C4-2B (cell line): ENCODE measurements around the gene ANKRD44.

ENCODE experiments used
- ZFX ChIP-seq: fragments of 450-650 bp; IDR thresholded peaks from 2 replicates; pipeline ENCODE4 v1.6.1; 2017
- TF ChIP-seq, protein P1 (sequence below): fragments of 450-650 bp; conservative IDR thresholded peaks from 2 replicates; pipeline ENCODE4 v1.5.1; 2017; ENCODE audit warnings: mild to moderate bottlenecking

DNA sequence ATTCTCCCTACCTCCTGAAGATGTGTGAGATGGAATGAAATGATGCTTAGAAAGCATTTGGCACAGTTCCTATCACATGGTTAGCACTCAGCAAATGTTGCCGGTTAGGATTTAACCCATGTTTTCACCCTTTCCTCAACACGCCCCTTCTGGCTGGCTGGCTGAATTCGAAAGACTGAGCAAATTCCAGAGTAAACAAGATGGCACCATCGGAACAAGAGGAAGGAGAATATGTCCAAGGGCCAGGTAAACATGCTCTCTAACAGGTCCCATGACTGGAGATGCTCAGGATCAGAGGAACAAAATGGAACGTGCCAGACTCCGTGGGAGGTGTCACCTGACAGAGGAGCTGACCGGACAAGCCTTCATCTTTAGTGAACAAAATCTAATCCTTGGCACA lies 145.6 kb downstream of the ANKRD44 start:
- TF ChIP-seq, protein P1, sequence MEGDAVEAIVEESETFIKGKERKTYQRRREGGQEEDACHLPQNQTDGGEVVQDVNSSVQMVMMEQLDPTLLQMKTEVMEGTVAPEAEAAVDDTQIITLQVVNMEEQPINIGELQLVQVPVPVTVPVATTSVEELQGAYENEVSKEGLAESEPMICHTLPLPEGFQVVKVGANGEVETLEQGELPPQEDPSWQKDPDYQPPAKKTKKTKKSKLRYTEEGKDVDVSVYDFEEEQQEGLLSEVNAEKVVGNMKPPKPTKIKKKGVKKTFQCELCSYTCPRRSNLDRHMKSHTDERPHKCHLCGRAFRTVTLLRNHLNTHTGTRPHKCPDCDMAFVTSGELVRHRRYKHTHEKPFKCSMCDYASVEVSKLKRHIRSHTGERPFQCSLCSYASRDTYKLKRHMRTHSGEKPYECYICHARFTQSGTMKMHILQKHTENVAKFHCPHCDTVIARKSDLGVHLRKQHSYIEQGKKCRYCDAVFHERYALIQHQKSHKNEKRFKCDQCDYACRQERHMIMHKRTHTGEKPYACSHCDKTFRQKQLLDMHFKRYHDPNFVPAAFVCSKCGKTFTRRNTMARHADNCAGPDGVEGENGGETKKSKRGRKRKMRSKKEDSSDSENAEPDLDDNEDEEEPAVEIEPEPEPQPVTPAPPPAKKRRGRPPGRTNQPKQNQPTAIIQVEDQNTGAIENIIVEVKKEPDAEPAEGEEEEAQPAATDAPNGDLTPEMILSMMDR, result no peak
- TF ChIP-seq ZFX, result no peak
